ENCODE results near the gene FAM120C. TPM values are rescaled to one million over a fixed set of nuclear protein-coding genes. Genes with fewer than 3 reads are reported as not detected.

The FAM120C gene
- total RNA-seq, 1 donor = 8.0 TPM

DNA sequence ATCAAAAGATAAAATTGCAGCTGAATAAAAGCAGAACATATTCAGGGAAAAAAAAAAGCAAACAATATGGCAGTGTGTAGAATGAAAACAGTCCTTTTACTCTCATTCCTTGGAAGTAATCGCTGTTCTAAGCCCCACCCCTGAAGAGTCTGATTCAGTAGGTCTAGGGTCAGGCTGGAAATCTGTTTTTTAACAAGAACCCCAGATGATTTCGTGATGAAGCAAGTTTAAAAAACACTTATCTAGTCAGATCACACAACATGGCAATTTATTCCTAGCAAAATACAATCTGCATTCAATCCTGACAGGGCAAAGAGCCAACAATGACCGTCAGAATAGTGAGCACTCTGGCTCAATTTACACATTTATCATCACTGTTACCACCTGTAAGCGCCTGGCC is 16.1 kb downstream of the FAM120C start:
- H3K4me2 ChIP-seq (ENCODE audit: insufficient read depth, low read length) = no peak overlapping the region
- no peaks in the 10 kb centered on the region for H3K9me3 ChIP-seq (ENCODE audit: low read depth, low read length)
- H4K20me1 ChIP-seq (ENCODE audit: insufficient read depth, low read length) = no peaks in the 10 kb centered on the region
- no peaks in the 10 kb centered on the region for H3K4me1 ChIP-seq (ENCODE audit: insufficient read depth, low read length)
- no peaks in the 10 kb centered on the region for H3K27me3 ChIP-seq (ENCODE audit: insufficient read depth, low read length)
- TF ChIP-seq, protein P1, sequence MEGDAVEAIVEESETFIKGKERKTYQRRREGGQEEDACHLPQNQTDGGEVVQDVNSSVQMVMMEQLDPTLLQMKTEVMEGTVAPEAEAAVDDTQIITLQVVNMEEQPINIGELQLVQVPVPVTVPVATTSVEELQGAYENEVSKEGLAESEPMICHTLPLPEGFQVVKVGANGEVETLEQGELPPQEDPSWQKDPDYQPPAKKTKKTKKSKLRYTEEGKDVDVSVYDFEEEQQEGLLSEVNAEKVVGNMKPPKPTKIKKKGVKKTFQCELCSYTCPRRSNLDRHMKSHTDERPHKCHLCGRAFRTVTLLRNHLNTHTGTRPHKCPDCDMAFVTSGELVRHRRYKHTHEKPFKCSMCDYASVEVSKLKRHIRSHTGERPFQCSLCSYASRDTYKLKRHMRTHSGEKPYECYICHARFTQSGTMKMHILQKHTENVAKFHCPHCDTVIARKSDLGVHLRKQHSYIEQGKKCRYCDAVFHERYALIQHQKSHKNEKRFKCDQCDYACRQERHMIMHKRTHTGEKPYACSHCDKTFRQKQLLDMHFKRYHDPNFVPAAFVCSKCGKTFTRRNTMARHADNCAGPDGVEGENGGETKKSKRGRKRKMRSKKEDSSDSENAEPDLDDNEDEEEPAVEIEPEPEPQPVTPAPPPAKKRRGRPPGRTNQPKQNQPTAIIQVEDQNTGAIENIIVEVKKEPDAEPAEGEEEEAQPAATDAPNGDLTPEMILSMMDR (IDR thresholded peaks at IDR 0.05; ENCODE audit: extremely low read depth, low read depth, low read length) = no peak
- H2AFZ ChIP-seq (ENCODE audit: low read length) = no peak overlapping the region
- H3K36me3 ChIP-seq (ENCODE audit: insufficient read depth, low read length) = no peaks in the 10 kb centered on the region
- no peaks in the 10 kb centered on the region for H3K79me2 ChIP-seq (ENCODE audit: insufficient read depth, low read length)
- H3K27ac ChIP-seq (ENCODE audit: low read depth, low read length) = no peak overlapping the region
- DNase-seq (ENCODE audit: insufficient read length, low spot score, missing footprints) = no peak
- no peak overlapping the region for H3K4me3 ChIP-seq (ENCODE audit: insufficient read depth, low read length)

DNA sequence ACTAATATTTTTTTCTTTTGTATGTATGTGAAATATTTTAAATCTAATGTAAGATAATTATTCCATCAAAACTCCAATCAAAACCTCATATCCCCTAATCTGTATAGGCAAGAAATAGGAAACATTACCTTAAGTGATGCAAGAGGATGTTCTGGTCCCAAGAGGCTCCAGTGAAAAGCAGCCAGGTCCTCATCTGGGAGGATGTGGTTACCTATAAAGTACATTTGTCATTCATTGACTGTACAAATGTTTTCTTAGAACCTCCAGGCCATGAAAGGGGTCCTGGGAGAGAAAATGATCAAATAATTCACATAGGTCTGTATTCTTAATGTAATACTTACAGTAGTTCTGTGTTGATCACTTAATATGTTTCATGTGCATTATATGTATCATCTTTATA is 25.5 kb downstream of the FAM120C start:
- TF ChIP-seq, protein P1 (IDR thresholded peaks at IDR 0.05; ENCODE audit: extremely low read depth, low read depth, low read length) = no peak
- Histone ChIP-seq H3K27me3 (ENCODE audit: insufficient read depth, low read length) (no peaks in the 10 kb centered on the region), H3K4me3 (ENCODE audit: insufficient read depth, low read length) (no peak overlapping the region), H3K27ac (ENCODE audit: low read depth, low read length) (no peak overlapping the region), H2AFZ (ENCODE audit: low read length) (no peak overlapping the region), H3K36me3 (ENCODE audit: insufficient read depth, low read length) (no peaks in the 10 kb centered on the region), H3K79me2 (ENCODE audit: insufficient read depth, low read length) (no peaks in the 10 kb centered on the region), H3K9me3 (ENCODE audit: low read depth, low read length) (no peaks in the 10 kb centered on the region), H3K4me2 (ENCODE audit: insufficient read depth, low read length) (no peak overlapping the region), H4K20me1 (ENCODE audit: insufficient read depth, low read length) (no peaks in the 10 kb centered on the region), H3K4me1 (ENCODE audit: insufficient read depth, low read length) (no peaks in the 10 kb centered on the region)
- DNase-seq (ENCODE audit: insufficient read length, low spot score, missing footprints) = no peak

GRCh38 chrX:54134269-54134668 is 48.8 kb downstream of the FAM120C start:
- no peaks in the 10 kb centered on the region for H3K9me3 ChIP-seq (ENCODE audit: low read depth, low read length)
- no peaks in the 10 kb centered on the region for H4K20me1 ChIP-seq (ENCODE audit: insufficient read depth, low read length)
- H3K36me3 ChIP-seq (ENCODE audit: insufficient read depth, low read length) = peaks cover 6% of the 10 kb centered on the region
- H3K4me2 ChIP-seq (ENCODE audit: insufficient read depth, low read length) = no peak overlapping the region
- H2AFZ ChIP-seq (ENCODE audit: low read length) = no peak overlapping the region
- H3K27me3 ChIP-seq (ENCODE audit: insufficient read depth, low read length) = no peaks in the 10 kb centered on the region
- TF ChIP-seq, protein P1 (IDR thresholded peaks at IDR 0.05; ENCODE audit: extremely low read depth, low read depth, low read length) = no peak
- H3K79me2 ChIP-seq (ENCODE audit: insufficient read depth, low read length) = no peaks in the 10 kb centered on the region
- no peak for DNase-seq (ENCODE audit: insufficient read length, low spot score, missing footprints)
- H3K4me1 ChIP-seq (ENCODE audit: insufficient read depth, low read length) = no peaks in the 10 kb centered on the region
- H3K4me3 ChIP-seq (ENCODE audit: insufficient read depth, low read length) = no peak overlapping the region
- no peak overlapping the region for H3K27ac ChIP-seq (ENCODE audit: low read depth, low read length)

DNA sequence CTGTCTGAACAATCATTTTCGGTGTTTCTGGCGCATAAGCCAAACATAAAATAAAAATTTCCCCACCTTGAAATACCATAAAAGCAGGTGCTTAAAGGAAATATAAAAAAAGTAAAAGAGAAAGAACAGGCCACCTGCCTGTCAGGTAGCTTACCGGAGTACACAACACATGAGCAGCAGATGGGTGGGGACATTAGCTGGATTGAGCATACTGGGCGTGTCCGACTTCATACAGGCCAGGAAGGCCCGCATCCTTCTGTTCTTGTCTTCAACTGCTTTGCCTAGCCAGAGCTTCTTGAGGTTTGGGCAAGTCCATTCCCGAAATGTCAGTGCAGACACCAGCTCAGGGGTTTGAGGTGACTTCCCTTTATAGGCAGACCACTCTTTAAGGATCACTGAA is 66.7 kb downstream of the FAM120C start:
- H3K9me3 ChIP-seq (ENCODE audit: low read depth, low read length) = no peaks in the 10 kb centered on the region
- H3K27me3 ChIP-seq (ENCODE audit: insufficient read depth, low read length) = no peaks in the 10 kb centered on the region
- no peak overlapping the region for H2AFZ ChIP-seq (ENCODE audit: low read length)
- H3K27ac ChIP-seq (ENCODE audit: low read depth, low read length) = no peak overlapping the region
- no peak overlapping the region for H3K4me2 ChIP-seq (ENCODE audit: insufficient read depth, low read length)
- H3K36me3 ChIP-seq (ENCODE audit: insufficient read depth, low read length) = no peaks in the 10 kb centered on the region
- no peaks in the 10 kb centered on the region for H3K4me1 ChIP-seq (ENCODE audit: insufficient read depth, low read length)
- no peaks in the 10 kb centered on the region for H3K79me2 ChIP-seq (ENCODE audit: insufficient read depth, low read length)
- H3K4me3 ChIP-seq (ENCODE audit: insufficient read depth, low read length) = no peak overlapping the region
- DNase-seq (ENCODE audit: insufficient read length, low spot score, missing footprints) = peak; percentile 1
- no peaks in the 10 kb centered on the region for H4K20me1 ChIP-seq (ENCODE audit: insufficient read depth, low read length)
- TF ChIP-seq, protein P1 (IDR thresholded peaks at IDR 0.05; ENCODE audit: extremely low read depth, low read depth, low read length) = no peak
